Bone marrow (tissue), 2 donors: ENCODE results near the gene URAD.
"Not testable (repeated sequence)": the region's sequence is repeated elsewhere in the genome, so short reads cannot be mapped to it uniquely, and the experiment has no call there.

ENCODE experiments used
- DNase-seq, 2 donors: peaks; one replicate each; lab custom pipeline; 2025; lab: John Stamatoyannopoulos, UW

URAD gene, protein sequence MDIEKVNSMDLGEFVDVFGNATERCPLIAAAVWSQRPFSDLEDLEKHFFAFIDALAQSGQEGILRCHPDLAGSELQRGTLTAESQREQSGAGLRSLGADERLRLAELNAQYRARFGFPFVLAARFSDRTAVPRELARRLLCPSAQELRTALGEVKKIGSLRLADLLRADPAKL

DNA sequence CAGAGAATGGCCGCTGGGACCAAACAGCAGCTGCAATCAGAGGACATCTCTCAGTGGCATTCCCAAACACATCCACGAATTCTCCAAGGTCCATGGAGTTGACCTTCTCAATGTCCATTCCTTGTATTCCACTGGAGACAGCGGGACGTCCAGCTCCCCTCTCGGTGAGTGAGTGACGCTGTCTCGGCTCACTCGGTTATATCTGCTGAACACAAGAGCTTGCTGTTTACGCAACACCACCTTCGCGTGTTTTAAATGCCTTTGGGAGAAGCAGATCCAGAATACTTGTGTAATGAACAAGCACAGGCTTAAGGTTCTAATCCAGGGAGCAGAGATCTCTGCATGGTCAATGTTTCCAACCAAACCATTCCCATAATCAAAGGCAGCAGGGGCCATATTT is at the start of gene URAD:
Gene URAD, minus strand, starts transcription at position 174 of the 400 bp plus-strand sequence. Its CDS starts 56 bp downstream, at position 118.
- no peak for DNase-seq

DNA sequence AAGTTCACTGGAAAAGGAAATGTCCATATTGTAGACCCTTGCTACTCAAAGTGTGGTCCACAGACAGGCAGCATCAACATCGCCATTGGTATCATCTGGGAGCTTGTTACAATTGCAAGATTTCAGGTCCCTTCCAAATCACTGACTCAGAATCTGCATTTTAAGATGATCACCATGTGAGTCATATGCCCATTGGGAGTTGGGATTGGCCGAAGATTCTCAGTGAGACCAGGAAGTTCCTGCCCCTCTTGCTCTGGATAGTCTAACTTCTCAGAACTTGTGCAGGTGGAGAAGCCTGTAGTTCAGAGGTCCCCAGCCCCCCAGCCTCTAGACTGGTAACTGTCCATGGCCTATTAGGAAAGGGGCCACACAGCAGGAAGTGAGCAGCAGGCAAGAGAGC is 48.9 kb upstream of the URAD start:
- DNase-seq, result no peak

DNA sequence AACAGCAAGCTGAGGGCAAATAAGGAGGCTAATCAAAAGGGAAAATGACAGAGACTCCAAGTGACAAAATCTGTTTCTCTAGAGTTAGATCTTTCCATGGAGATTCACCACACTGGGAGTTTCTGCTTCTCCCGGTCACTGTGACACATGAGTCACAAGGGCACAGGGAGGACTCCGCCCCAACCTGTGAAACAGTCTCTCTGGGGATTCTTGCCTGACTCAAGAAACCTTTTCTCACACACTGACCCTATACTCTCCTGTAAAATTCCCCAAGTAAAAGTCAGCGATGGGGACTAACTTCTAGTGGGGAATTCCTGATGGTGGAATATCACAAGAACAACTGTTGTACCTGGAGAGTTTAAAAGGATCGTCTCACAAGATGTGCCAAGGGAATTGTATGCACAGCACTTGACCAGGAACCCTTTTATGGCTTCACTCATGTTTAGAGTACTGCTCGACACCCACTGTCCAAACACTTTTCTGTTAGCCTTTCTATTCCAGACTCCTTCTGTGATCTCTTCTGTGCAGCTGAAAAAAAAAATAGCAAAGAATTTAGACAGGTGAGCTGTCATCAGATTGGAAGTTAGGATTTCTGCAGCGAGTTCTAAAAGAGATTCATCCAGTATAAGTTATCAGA is 46.8 kb upstream of the URAD start:
- no peak for DNase-seq

DNA sequence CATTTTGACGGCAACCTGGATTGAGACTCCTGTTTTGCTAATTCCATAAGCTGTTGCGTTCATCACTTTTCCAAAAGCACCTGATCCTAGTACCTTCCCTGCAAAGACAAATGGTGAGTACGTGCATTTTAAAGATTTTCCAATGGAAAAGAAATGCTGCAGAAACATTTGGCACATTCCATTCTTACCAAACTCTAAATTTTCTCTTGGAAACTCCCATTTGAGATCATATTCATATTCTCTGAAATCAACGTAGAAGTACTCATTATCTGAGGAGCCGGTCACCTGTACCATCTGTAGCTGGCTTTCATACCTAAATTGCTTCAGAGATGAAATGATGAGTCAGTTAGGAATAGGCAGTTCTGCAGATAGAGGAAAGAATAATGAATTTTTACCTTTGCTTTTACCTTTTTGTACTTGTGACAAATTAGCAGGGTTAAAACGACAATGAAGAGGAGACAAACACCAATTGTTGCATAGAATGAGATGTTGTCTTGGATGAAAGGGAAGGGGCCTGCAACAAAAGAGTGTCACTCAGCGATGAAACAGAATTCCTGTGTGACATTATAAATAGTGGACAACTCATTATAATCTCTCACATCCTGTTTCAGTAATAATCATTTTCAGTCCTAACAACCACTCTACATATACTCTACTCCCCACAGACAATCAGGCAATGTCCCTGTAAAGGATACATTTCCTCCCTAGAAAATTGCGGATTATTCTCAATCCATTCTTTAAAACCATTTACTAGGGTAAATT is 45.6 kb upstream of the URAD start:
- DNase-seq, result no peak

DNA sequence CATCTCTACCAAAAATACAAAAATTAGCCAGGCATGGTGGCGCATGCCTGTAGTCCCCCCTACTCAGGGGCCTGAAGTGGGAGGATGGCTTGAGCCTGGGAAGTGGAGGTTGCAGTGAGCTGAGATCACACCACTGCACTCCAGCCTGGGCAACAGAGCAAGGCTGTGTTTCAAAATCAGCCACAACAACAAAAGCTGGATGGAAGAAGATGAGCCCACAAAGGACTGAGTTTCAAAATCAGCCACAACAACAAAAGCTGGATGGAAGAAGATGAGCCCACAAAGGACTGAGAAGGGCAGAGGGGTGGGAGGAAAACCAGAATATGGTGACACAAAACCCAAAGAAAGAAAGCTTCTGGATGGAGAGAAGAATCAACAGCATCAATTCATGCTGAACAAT is 43.9 kb upstream of the URAD start:
- DNase-seq, result not testable (repeated sequence)

DNA sequence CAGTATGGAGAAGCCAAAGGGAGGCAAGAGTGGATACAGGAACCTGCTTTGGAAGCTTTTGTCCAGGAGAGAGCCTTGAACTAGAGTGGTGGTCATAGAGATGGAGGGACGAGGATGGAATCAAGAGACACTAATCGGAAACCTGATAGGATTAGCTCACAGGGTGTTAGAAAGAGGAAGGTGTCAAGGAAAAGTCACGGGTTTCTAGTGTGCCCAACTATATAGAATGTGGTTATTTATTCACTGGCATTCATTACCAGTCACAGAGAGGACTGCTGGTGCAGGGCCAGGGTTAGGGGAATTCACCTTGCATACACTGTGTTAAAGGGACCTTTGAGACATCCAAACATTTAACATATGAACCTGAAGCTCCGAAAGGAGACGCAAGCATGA is 43.4 kb upstream of the URAD start:
- no peak for DNase-seq

DNA sequence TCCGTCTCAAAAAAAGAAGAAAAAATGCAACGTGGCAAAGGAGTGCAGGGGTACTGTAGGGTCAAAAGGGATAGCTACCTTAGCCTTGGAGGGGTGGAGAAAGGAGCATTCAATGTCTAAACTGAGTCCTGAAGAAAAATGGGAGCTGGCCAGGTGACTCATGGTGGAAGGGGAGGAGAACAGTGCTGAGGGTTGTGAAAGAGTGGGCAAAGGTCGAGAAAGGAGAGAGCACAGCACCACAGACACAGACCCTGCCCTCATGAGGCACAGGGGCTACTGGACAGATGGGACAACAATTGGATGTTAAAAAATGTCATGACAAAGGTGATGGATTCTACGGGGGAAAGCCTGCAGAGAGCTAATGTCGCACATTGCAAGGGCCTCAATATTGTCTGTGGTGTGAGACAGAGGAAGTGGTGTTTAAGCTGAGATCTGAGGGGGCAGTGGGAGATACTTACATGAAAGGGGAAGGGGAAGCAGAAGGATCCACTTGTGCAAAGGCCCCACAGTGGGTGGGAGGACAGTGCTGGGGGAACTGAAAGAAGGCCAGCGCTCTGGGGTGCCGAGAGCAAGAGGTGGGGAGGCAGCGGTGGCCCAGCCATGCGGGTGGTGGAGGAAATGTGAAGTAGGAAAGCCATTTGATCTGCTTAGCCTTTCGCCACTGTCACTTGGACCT is 42.9 kb upstream of the URAD start:
- DNase-seq, result peak; percentile 19 to 77

DNA sequence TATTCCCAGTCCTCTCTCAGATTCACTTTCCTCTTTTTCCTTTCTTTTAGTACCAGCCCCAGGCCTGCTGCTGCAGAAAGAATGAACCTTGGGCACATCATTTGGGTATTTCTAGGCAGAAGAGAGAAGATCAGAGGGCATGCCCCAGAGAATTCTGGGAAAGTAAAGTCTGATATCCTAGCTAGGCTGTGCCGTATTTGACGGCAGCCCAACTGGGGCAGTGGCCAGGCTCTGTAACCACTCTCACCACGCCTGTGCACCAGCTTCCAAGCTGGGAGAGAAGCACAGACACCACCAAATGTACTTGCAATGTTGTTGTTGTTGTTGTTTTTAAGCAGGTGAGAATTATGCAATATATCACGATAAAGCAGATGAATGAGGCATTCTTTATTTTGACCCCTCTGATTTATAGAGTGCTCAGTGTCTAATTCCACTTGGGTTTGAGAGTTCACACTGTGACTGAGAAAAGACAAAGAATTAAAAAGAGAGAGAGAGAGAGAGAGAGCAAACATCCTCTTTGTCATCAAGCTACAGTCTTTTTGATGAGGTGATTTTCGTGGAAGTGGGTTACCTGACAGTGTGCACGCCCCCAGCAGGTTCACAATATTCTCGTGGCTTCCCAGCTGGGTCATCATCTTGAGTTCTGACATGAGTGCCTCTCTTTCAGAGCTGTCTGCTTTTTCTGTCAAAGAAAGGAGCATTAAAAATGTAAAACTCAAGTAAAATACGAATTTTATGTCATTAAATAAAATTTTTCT is 39.3 kb upstream of the URAD start:
- DNase-seq, result no peak

DNA sequence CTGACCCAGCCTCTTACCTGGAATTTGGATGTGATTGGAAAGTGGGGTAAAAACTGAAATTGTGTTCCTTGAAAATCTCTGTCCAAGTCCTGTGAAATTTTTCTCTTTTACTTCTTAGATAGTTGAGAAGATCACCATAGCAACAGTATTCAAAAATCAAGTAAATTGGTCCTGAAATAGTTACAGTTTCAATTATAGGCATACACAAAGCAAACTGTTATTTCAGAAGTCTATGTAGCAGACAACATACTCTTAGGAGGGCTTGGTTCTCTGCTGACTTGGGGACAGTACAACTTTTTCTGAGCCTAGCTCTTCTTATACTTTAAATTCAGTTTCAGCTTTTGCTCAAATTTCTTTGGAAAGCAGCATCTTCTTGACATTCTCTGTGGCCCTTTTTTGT is 38.6 kb upstream of the URAD start:
- DNase-seq, result no peak

DNA sequence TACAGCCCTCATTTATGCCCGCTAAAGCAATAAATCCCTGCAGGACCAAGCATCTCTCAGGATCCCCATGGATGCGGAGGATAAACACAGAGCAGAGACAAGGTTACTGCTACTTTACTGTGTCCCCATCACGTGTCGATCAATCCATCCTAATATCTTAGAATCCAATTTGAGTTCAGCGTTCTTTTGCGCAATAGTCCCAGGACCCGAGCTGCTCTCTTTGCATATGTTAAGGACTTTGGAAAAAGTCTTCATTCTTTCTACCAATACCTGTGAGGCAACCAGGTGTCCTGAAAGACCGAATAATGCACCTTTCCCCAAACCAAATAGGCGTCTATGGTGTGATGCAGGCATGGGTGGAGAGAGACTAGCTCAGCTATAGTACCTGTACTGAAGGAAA is 38.0 kb upstream of the URAD start:
- DNase-seq, result no peak

DNA sequence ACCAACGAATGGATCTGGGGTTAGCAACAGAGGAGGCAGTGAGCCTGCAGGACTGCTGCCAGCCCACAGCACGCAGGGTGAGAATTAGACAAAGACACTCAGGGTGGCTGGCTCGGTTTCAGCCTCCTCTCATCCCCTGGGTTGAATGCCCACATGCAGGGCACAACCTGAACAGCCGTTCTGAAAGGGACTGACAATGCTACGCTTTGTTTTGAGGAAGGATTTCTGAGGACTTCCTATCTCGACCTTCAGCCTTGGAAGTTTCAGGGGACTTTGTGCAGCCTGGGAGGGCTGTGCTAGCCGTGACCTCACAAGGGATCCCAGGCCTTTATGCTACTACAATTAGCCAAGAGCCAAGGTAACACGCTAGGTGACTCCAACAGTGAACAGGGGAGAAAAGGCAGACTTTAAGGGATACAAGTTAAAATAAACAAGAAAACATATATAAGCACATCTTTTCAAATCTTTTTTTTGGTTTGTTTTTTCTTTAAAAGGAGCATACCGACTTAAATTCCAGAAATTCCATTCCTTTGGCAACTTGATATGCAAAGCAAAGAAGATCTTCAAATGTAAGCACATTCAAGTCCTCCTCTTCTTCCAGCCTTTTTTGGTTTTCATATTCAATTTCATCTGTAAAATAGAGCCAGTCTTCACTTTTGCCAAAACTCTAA is 34.5 kb upstream of the URAD start:
- DNase-seq, result no peak

DNA sequence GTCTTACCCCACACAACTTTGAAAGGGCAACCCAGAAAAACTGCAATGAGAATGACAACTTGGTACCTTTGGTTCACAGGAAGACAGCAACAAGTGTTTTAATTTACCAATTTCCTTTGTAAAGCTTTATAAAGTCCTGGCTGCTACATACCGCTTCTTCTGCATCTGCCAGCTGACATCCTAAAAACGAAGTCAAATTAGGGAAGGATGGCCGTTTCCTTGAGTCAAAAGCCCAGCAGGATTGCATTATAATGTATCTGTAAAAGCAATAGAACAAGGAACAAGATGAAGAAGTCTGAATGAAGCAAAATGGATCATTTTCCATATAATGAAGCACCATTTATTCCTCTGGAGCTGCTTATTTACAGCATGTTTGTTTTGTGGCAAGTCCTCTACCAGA is 25.8 kb upstream of the URAD start:
- no peak for DNase-seq

DNA sequence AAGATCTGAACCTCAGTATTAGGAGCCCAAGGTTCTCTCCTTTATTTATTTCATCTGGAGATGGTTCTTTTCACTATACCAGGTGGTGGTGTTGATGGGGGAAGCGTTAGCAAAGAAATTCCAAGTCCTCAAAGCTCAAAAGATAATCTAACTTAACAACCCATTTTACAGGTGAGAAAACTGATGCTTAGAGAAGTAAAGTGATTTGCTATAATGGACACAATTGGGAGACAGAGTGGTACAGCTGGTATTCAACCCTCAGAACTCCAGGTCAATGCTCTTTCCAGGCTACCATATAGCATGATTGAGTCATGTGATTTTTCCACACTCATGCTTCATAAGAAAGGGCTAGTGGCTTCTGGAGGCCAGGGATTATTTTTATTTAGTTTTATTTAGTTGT is 25.0 kb upstream of the URAD start:
- DNase-seq, result no peak

DNA sequence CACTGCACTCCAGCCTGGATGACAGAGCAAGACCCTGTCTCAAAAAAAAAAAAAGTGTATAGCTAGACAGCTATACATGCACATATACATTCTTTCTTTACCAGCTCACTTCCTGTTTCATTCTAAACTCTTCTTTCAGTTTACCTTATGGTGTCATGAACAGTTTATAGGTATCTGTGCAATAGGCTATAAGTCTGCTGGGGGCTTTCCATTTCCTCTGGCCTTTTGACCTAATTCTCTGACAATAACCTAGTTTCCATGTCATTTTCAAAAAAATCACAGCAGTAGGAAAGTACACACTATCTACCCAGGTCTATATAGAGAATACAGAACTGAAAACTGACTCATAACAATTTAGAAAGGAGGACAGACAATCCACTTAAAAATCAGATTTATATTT is 24.4 kb upstream of the URAD start:
- no peak for DNase-seq

DNA sequence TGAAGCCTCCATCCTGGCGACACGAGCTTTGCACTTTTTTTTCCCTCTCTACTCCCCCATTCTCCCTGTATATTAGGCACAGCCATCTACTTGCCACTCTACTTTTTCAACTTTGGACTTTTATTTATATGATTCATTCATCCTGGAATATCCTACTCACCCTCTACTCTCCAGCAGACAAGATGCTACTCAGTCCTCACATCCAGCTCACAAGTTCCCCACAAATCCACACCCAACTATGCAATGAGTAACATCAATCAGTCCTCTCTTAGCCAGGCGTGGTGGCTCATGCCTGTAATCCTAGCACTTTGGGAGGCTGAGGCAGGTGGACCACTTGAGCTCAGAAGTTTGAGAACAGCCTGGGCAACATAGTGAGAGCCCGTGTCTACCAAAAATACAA is 23.9 kb upstream of the URAD start:
- DNase-seq, result no peak

DNA sequence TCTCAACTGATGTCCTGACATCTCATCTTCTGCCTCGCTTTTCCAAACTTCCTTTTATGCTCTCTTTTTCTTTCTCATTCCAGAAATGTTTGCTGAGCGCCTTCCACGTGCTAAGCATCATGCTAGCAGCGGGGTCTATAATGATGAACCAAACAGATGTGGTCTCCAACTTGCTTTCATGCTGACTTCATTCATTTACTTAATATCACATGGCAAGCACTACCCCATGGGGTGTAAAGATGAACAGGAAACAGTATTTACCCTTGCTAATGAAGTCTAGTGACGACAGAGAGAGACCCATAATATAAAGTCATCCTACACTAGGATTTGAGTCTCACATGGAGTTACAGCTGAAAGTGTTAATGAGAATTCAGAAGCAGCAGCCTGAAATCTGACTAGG is 21.6 kb upstream of the URAD start:
- no peak for DNase-seq

DNA sequence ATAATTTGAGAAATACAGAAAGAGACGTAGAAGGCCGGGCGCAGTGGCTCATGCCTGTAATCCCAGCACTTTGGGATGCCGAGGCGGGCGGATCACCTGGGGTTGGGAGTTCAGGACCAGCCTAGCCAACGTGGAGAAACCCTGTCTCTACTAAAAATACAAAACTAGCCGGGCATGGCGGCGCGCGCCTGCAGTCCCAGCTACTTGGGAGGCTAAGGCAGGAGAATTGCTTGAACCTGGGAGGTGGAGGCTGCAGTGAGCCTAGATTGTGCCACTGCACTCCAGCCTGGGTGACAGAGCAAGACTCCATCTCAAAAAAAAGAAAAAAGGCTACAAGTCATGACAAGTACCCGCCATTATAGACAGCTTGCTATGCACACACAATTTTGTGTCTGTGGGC is 16.5 kb upstream of the URAD start:
- not testable (repeated sequence) for DNase-seq

DNA sequence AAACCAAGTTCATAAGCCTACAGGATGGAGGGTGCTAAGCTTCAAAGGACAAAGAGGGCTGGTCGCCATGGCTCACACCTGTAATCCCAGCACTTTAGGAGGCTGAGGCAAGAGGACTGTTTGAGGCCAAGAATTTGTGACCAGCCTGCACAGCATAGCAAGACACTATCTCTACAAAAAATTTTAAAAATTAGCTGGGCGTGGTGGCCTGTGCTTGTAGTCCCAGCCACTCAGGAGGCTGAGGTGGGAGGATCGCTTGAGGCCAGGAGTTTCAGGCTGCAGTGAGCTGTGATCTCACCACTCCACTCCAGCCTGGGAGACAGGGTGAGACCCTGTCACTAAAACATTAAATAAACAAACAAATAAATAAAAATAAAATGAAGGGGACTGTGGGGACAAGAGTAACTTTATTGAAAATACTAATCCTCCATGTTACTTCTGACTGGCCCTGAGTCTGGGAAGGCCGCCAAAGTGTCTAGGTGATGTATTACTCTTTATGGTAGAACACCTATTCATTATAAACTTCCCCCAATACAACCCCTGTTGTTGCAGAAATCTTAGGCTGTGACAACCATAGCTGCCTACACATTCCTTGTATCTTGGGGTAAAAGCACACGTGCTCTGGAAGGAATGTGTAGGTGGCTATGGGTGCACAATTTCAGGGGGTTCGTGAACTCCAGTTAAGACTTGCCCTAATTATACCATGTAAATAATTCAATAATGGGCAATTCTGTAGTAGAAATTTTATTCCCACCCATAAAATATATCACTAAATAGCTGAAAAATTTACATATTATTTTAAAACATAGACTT is 14.6 kb upstream of the URAD start:
- no peak for DNase-seq

DNA sequence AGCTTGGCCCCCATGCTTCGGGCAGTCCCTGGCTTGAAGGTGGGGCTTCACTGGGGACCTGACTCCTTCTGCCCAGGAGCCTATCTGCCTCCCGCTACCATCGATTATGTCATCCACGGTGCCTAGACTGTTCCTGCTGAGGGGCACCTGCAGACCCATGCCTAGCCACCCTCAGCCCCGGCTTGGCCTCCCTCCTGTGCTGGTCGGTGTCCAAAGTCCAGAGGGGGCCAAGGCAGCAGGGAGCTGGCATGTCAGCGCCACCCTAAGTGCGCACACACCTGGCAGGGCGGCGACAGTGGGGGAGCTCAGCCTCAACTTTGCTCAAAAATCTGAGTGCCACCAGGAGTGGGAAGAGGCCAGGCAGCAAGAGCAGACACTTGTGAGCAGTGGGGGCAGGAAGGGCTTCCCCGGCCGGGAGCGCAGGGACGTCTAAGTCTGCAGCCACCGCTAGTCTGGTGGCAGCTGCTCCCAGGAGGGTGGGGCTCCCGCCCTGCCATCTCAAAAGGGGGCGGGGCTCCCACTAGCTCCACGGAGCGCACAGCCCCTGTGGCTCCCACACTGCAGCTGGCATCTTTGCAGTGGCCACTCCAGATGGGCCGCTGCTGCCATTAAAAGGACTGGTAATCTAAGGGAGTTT is 13.5 kb upstream of the URAD start:
- no peak for DNase-seq

DNA sequence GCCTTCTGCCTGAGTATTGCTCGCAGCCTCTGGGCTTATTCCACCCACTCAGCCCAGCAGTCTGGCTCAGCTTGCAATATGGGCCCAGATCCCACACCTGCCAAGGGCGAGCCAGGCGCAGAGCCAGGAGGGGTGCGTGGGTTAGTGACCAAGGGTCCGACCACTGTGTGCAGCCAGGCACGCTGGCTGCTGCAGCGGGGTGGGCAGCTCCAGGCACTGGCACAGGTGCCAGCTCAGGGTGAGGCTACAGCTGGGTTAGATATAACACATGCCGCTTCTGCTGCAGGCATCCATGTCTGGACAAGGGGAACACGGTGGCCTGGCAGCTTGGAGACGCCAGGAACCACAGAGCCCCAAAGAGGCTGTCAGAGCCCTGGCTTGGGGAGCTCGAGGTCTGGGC is 12.6 kb upstream of the URAD start:
- no peak for DNase-seq
